IMR-90 (cell line): Measurements from ENCODE around the gene MICB. TPM values are rescaled to one million over a fixed set of nuclear protein-coding genes. Genes with fewer than 3 reads are reported as not detected.

Experiments
- ATAC-seq: fragments of 200-7000 bp; cut with Tn5 transposase; 2 replicates; pipeline ENCODE4 v1.9.1; 2020; ENCODE audit warnings: low read depth, mild to moderate bottlenecking, moderate library complexity
- BruUV-seq: library from RNA; stranded (reverse); fragments of 400-500 nt; replicated peaks from 2 replicates; lab custom pipeline; 2021; lab: Mats Ljungman, UMichigan
- CTCF ChIA-PET: fragments of 300-600 bp; formaldehyde crosslinking; extraction: SDS; loops from one replicate; lab custom pipeline; 2021; ENCODE audit warnings: antibody characterized with exemption; lab: Yijun Ruan, JAX
- POLR2A ChIA-PET: fragments of 300-600 bp; sonication (Branson Sonifier 250); formaldehyde crosslinking; loops from one replicate; lab custom pipeline; 2022; ENCODE audit warnings: antibody characterized with exemption; ENCODE audit not compliant: unreplicated experiment; lab: Charles Lee
- DNase-seq: peaks from one replicate; pipeline ENCODE4 v3.0.0; 2013
- H2AFZ ChIP-seq: replicated peaks from 2 replicates; pipeline ENCODE3; 2013; ENCODE audit warnings: low read length, mild to moderate bottlenecking; ENCODE audit not compliant: poor library complexity
- H2AK5ac ChIP-seq: 2 replicates; pipeline ENCODE4 v1.6.1; 2013; ENCODE audit warnings: low read depth, low read length, inconsistent platforms
- H2AK9ac ChIP-seq: replicated peaks from 2 replicates; pipeline ENCODE3; 2013; ENCODE audit warnings: mild to moderate bottlenecking, low read depth, low read length, moderate library complexity; ENCODE audit not compliant: poor library complexity
- H2BK120ac ChIP-seq: 2 replicates; pipeline ENCODE4 v1.6.1; 2013; ENCODE audit warnings: low read depth, low read length, inconsistent platforms
- H2BK15ac ChIP-seq: 3 replicates; pipeline ENCODE4 v1.6.1; 2013; ENCODE audit warnings: low read depth, low read length, inconsistent platforms
- H2BK20ac ChIP-seq: 2 replicates; pipeline ENCODE4 v1.6.1; 2013; ENCODE audit warnings: low read depth, mild to moderate bottlenecking, inconsistent platforms, low read length, moderate library complexity
- H2BK5ac ChIP-seq: 2 replicates; pipeline ENCODE4 v1.6.1; 2013; ENCODE audit warnings: mild to moderate bottlenecking, low read depth, low read length, inconsistent platforms; ENCODE audit not compliant: poor library complexity, severe bottlenecking
- H3K14ac ChIP-seq: replicated peaks from 2 replicates; pipeline ENCODE4 v1.6.1; 2013; ENCODE audit warnings: low read depth, low read length, inconsistent platforms
- H3K18ac ChIP-seq: 2 replicates; pipeline ENCODE4 v1.6.1; 2013; ENCODE audit warnings: low read depth, low read length, control low read depth
- H3K23ac ChIP-seq: 2 replicates; pipeline ENCODE4 v1.6.1; 2013; ENCODE audit warnings: low read depth, low read length, inconsistent platforms
- H3K27ac ChIP-seq: 2 replicates; pipeline ENCODE4 v1.5.1; 2013; ENCODE audit warnings: mild to moderate bottlenecking, control low read depth, low read length; ENCODE audit not compliant: insufficient read depth
- H3K27me3 ChIP-seq: 2 replicates; pipeline ENCODE4 v1.6.1; 2013; ENCODE audit warnings: low read length; ENCODE audit not compliant: control insufficient read depth, insufficient read depth
- H3K36me3 ChIP-seq: 2 replicates; pipeline ENCODE4 v1.6.1; 2013; ENCODE audit warnings: low read length, mixed read lengths; ENCODE audit not compliant: control insufficient read depth, insufficient read depth
- H3K4ac ChIP-seq: 2 replicates; pipeline ENCODE4 v1.6.1; 2013; ENCODE audit warnings: low read depth, low read length, inconsistent platforms
- H3K4me1 ChIP-seq: 2 replicates; pipeline ENCODE4 v1.6.1; 2013; ENCODE audit warnings: low read length, mixed read lengths; ENCODE audit not compliant: control insufficient read depth, insufficient read depth
- H3K4me2 ChIP-seq: 2 replicates; pipeline ENCODE4 v1.6.1; 2013; ENCODE audit warnings: low read depth, mild to moderate bottlenecking, control low read depth, low read length, moderate library complexity
- H3K4me3 ChIP-seq: 2 replicates; pipeline ENCODE4 v1.5.1; 2013; ENCODE audit warnings: low read depth, mild to moderate bottlenecking, control low read depth, low read length, moderate library complexity; ENCODE audit not compliant: insufficient read depth
- H3K56ac ChIP-seq: 2 replicates; pipeline ENCODE4 v1.6.1; 2013; ENCODE audit warnings: low read length, inconsistent platforms; ENCODE audit not compliant: insufficient read depth; ENCODE audit errors: extremely low read depth
- H3K79me1 ChIP-seq, 2 experiments: 2 replicates each; pipeline ENCODE4 v1.6.1; 2013; ENCODE audit warnings: low read length in 2 of 2, inconsistent platforms in 1 of 2, low read depth in 1 of 2
- H3K9ac ChIP-seq: 2 replicates; pipeline ENCODE4 v1.6.1; 2013; ENCODE audit warnings: low read depth, low read length, control low read depth
- H3K9me1 ChIP-seq: 2 replicates; pipeline ENCODE4 v1.6.1; 2013; ENCODE audit warnings: low read length, inconsistent platforms; ENCODE audit not compliant: insufficient read depth
- H3K9me3 ChIP-seq: 2 replicates; pipeline ENCODE4 v1.6.1; 2013; ENCODE audit warnings: low read length; ENCODE audit not compliant: control insufficient read depth, insufficient read depth
- H4K20me1 ChIP-seq: 2 replicates; pipeline ENCODE4 v1.6.1; 2013; ENCODE audit warnings: low read length, inconsistent platforms; ENCODE audit not compliant: insufficient read depth
- H4K5ac ChIP-seq: 2 replicates; pipeline ENCODE4 v1.6.1; 2013; ENCODE audit warnings: mild to moderate bottlenecking, low read depth, low read length, control low read depth
- H4K8ac ChIP-seq, 2 experiments: 2 replicates each; pipeline ENCODE4 v1.6.1; 2013; ENCODE audit warnings: low read depth in 2 of 2, low read length in 2 of 2, control low read depth in 1 of 2, inconsistent platforms in 1 of 2
- H4K91ac ChIP-seq: 2 replicates; pipeline ENCODE4 v1.6.1; 2013; ENCODE audit warnings: low read depth, low read length, inconsistent platforms; ENCODE audit not compliant: insufficient read depth
- BHLHE40 ChIP-seq: fragments of 150-350 bp; IDR thresholded peaks from 2 replicates; pipeline ENCODE4 v1.6.1; 2016; ENCODE audit warnings: mild to moderate bottlenecking, low read depth, low read length
- CEBPB ChIP-seq: IDR thresholded peaks from 2 replicates; pipeline ENCODE4 v1.6.1; 2012; ENCODE audit warnings: low read depth, low read length, improper control_type of control experiment
- MAFK ChIP-seq: IDR thresholded peaks from 2 replicates; pipeline ENCODE4 v1.6.1; 2012; ENCODE audit warnings: low read depth, low read length, improper control_type of control experiment
- RAD21 ChIP-seq: IDR thresholded peaks from 2 replicates; pipeline ENCODE4 v1.6.1; 2012; ENCODE audit warnings: low read length, improper control_type of control experiment
- RFX5 ChIP-seq: IDR thresholded peaks from 2 replicates; pipeline ENCODE4 v1.8.0; 2012; ENCODE audit warnings: low read depth, mild to moderate bottlenecking, low read length, moderate library complexity
- WGBS, 2 experiments: methylation state at CpG; one replicate each; pipeline versions ENCODE4 v1.1.5 to v1.1.7; 2013; ENCODE audit warnings: missing lambda C conversion rate in 2 of 2; ENCODE audit not compliant: insufficient read length in 1 of 2; ENCODE audit errors: extremely low coverage in 2 of 2; 5-methylcytosine and 5-hydroxymethylcytosine counted together
- dilution Hi-C: fragments of 300-500 bp; cut with HindIII; formaldehyde crosslinking; loops from one replicate; pipeline ENCODE4 v1.14.3; 2018; ENCODE audit warnings: low sequenced_read_pairs; ENCODE audit not compliant: unreplicated experiment
- in situ Hi-C: fragments of 300-500 bp; cut with MboI; formaldehyde crosslinking; loops from 3 replicates; pipeline ENCODE4 v1.14.3; 2019; ENCODE audit warnings: low sequenced_read_pairs, inconsistent platforms, mixed read lengths
- intact Hi-C: fragments of 100-400 bp; cut with micrococcal nuclease; formaldehyde crosslinking; loops from 2 replicates; pipeline ENCODE4 v1.10.0; 2022
- polyA plus RNA-seq, 3 experiments: library from polyadenylated mRNA; depleted of rRNA; stranded (reverse); fragments of >200 nt; gene quantifications; 2 replicates each; pipeline ENCODE4 v1.2.3, GENCODE V29; 2012; ENCODE audit warnings: low replicate concordance in 1 of 3
- total RNA-seq: library from RNA; depleted of rRNA; stranded (reverse); fragments of >200 nt; gene quantifications from 2 replicates; pipeline ENCODE4 v1.2.3, GENCODE V29; 2012

MICB gene
- total and polyA plus RNA-seq, 2 of the 4 experiments (the other 2 are of a cell fraction), result 9.6 to 11.1 TPM

DNA sequence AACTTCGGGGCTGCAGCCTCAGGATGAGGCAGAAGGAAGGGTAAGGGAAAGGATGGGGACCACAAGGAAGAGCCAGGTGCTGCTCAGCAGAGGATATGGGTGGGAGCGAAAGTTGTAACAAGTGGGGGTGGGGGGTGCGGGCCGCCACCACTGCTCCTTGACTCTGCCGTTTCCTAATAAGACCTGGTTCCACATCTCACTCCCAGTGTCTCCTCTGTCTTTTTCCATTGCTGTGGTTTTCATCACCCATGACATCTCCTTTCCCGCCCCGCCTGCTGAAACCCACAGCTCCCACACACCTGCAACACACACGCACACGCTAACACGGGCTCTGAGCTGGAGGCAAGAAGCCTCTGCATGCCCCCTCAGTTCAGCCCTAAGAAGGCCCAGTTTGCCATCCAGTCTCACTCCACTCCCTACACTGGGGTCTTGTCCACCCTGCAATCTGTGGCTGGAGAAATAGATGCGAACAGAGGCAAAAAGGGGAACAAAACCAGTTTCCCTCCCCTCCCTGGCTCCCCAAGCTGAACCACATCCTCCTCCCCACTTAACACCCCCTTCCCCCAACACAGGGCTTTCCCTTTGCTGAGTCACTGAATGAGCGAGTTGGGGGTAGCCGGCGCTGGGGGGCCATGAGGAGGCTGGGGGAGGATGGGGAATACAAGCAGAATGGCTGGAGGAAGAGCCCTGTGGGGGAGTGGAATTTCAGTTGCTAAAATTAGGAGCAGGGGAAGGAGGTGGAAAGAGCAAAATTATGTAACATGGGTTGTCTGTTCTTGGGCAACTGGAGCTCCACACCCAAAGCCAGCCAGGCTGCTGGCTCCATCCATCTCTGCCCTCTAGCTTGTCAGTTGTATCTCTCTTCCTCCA is 60.9 kb downstream of the MICB start:
- Histone ChIP-seq H3K18ac (no peak overlapping the region), H3K9ac (no peak overlapping the region), H3K4me1 (peaks cover 18% of the 10 kb centered on the region), H3K23ac (no peak overlapping the region), H2BK5ac (peak overlapping the region; percentile 40), H2AFZ (no peak overlapping the region), H2AK5ac (no peak overlapping the region), H2AK9ac (no peak overlapping the region), H3K9me1 (peaks cover 19% of the 10 kb centered on the region; the same call in 1 of the 2 replicates), H3K4me3 (no peak overlapping the region), H3K56ac (no peak overlapping the region), H4K91ac (no peak overlapping the region), H3K27me3 (no peaks in the 10 kb centered on the region), H3K4ac (no peak overlapping the region), H2BK20ac (no peak overlapping the region), H3K36me3 (peaks cover 32% of the 10 kb centered on the region), H3K14ac (no peak overlapping the region), H2BK120ac (no peak overlapping the region), H4K5ac (no peak overlapping the region), H3K4me2 (no peak overlapping the region), H4K8ac (no peak overlapping the region), H3K9me3 (no peaks in the 10 kb centered on the region), H4K20me1 (no peaks in the 10 kb centered on the region), H3K27ac (0 out of 2 replicates have a peak overlapping the region, but pooled peaks have one; percentile 1), H3K79me1 (peaks cover 12 to 23% of the 10 kb centered on the region in 2 experiments), H2BK15ac (no peak overlapping the region)
- no TSS peak for BruUV-seq
- ChIA-PET CTCF (no interaction called here), POLR2A (no interaction called here)
- in situ Hi-C loops, result no loop called here
- TF ChIP-seq BHLHE40 (no peak), RFX5 (no peak), MAFK (no peak), RAD21 (no peak), CEBPB (no peak)
- dilution Hi-C loops, result no loop called here
- intact Hi-C loops, result no loop called here
- DNase-seq, result no peak
- no peak for ATAC-seq
- WGBS, 2 experiments, result 100% methylated on average over 3 of the region's 14 CpGs; no CpG with 5 or more reads in 1 of the 2 experiments
